Jurkat, Clone E6-1 (cell line): ENCODE results near the gene DTX3.
"Not testable (repeated sequence)": the region's sequence is repeated elsewhere in the genome, so short reads cannot be mapped to it uniquely, and the experiment has no call there.

Experiments used
- DNase-seq: peaks from one replicate; pipeline ENCODE4 v3.0.0-alpha.2; 2011; ENCODE audit warnings: low read depth, low spot score
- H3K4me3 ChIP-seq: 2 replicates; pipeline ENCODE4 v1.5.1; 2011; ENCODE audit warnings: mild to moderate bottlenecking, low read length, control low read depth, moderate library complexity

Gene DTX3

DNA sequence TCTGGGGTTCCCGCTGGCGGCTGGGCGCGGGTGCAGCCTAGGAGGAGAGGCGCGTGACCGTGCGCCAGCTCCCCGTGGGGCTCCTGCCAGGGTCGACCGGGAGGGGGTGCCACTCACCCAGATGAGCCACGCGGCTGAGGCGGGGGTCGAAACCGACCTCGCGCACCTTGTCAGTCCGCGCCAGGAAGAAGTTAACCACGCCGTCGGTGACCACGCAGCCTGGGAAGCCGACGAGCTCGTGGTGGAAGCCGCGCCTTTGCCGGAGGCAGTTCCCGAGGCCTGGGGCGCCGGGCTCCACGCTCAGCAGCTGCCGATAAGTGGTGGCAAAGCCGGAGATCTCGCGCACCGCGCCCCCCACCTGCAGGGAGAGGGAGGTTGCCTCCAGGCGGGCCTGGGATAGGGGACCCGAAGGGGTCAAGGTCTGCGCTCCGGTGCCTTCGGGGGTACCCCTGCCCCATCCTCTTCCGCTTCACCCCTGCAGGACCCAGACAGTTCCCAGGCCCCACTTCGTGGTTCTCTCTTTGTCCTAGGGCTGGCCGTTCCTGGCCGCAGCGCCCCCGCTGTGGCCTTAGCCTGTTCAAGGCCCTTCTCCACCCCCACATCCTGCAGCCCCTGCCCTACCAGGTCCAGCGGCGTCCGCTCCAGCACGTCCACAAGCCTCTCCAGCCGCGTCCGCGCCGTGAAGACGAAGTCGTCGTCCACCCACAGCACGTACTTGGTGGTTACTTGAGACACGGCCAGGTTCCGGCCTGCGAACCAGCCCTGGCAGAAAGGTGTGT lies 23.1 kb downstream of the DTX3 start:
- DNase-seq, result no peak
- no peak overlapping the region for H3K4me3 ChIP-seq

DNA sequence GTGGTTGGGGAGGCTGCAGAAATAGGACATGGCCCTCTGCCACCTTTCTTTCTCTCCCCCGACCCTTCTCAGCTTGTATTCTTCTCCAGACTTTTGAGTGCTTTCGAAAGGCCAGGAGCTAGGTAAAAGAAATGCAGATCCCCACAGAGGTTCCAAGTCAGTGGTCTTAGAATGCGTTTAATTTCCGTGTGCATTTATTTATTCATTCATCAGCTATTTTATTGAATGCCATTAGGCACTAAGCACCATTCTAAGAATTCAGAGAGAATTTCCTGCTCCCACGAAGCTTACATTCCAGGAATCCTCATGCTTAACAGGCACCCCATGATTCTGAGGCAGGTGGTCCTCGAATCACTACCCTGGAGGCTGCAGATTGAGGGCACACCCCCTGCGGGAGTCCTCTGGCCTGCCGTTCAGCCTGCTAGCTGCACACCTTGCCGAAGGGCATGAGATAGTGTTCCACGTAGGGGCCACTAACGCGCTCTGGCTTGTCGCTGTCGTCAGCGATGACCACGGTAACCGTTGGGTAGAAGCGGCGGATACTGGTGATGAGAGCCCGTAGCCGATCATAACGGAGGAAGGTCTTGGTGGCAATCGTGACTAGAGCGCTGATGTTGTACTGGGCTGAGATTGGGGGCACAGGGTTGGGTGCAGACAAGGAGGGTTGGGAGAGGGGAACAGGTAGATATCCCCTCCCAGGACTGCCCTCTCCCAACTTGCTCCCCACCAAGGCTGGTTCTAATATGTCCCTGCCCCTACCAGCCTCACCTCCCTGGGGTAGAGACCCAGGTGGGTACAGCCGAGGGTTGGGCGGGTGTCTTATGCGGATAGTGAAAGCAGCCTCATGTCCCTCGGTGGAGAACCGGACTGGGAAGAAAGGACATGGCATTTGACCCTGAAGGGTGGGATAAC lies 23.9 kb downstream of the DTX3 start:
- H3K4me3 ChIP-seq, result no peak overlapping the region
- no peak for DNase-seq

DNA sequence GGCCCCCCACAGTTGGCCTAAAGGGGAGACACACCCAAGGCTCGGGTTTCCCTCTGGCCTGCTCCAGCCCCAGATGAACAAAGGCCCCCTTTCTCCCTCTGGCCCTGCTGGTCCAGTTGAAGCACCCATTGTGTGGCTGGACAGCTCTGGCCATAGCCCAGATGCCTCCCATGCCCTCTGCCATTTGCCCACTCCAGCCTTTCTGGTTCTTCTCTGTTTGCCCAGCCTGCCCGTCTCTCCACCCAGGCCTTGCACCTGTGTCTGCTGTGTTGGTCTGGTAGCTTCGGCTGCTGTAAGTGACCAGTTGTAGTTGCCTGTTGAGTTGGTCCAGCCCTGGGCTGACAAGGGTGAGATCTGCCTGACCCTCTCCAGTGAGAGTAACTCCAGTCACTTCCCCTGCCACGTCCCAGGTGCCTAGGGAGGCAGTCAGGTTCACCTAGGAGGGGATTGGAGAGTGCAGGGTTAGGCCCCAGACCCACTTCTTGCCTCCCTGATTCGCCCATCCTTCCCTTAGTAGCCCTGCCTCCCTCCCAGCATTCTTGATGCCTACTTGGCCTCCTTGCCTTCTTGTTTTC lies 25.4 kb downstream of the DTX3 start:
- DNase-seq, result no peak
- H3K4me3 ChIP-seq, result no peak overlapping the region

DNA sequence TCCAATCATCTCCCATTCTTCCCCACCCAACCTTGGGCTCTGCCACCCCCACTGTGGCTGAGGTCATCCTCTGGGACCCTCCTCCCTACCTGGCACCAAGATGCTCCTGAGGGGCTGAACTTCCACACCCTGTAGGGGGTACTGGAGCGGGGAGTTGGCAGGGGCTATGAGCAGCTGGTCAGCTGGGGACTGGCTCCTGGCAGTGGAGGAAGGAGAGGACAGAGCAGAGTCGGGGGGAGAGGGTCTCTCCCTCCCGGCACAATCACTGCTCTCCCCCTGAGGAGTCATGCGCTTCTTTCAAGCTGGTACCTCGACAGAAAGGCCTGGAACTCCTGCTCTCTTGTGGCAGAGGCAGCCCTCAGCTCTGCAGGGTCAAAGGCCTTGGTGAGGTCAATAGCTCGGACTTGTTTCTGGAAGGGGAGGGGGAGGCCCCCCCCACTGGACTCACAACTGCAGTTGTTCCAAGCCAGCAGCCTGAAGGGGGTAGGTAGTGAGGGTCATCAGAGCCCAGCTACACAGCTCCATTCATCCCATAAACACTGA lies 26.3 kb downstream of the DTX3 start:
- H3K4me3 ChIP-seq, result no peak overlapping the region

DNA sequence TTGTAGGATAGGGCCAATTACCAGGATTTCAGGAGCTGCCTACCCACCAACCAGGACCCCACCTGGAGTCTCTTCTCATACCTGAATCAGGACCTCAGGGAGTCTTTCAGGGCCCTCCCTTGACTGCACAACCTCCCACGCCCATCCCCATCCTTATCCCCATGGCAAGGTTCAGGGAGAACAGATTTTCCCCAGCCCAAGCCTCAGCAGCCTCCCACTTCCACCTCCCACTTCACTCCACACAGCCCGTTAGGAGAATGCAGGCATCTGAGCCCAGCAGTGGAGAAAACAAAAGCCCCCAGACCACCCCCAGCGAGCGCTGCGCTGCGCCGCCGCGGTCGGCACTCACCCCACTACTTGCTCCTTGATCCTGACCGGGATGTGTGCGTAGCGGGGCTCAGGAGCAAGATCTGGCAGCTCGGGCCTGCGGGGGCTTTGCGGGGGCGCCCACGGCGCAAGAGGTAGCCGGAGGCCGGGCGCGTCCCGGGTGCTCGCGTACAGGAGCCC lies 27.0 kb downstream of the DTX3 start:
- H3K4me3 ChIP-seq, result peak overlapping the region; percentile 65; the same call in 1 of the 2 replicates
- DNase-seq, result no peak

More for the DNA sequence above, 26.3 kb downstream of the DTX3 start:
- DNase-seq, result no peak

DNA sequence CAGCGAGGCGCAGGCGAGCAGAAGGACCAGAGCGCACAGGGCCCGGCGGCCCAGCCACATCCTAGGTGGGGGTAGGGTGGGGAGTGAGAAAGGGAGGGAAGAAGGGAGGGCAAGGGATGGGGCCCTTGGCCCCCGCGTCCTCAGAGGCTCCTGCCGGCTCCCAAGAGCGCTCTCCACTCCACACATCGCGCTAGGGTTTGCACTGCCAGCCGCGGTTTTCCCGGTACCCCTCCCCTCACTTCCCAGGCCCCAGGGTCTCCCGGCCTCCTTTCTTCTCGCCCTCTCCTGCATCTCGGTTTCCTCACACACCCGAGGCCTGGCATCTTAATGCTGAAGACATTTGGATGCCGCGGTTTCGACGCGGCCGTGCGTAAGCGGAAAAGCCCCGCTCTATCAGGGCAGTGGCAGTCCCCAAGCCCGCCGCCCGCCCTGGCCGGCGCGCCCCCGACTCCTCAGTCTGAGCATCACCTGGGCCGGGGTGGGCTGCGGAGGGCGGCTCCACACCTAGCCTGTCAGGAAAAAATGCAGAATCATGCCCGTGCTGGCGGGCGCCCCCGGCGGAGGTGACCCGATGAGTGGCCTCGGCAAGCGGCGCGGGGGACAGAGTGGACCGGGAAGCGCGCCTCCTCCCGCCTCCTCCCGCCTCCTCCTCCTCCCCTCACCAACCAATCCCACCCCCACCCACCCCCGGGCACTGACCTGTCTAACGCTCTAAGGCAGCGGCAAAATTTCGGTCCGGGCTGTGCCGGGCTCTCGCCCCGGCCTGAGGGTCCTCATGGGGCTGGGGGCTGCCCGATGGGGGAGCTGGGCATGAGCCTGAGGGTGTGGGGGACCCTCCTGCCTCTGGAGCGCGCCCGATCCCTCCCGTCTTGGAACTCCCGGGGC lies 27.7 kb downstream of the DTX3 start:
- DNase-seq, result no peak
- peak overlapping the region; percentile 65 for H3K4me3 ChIP-seq

DNA sequence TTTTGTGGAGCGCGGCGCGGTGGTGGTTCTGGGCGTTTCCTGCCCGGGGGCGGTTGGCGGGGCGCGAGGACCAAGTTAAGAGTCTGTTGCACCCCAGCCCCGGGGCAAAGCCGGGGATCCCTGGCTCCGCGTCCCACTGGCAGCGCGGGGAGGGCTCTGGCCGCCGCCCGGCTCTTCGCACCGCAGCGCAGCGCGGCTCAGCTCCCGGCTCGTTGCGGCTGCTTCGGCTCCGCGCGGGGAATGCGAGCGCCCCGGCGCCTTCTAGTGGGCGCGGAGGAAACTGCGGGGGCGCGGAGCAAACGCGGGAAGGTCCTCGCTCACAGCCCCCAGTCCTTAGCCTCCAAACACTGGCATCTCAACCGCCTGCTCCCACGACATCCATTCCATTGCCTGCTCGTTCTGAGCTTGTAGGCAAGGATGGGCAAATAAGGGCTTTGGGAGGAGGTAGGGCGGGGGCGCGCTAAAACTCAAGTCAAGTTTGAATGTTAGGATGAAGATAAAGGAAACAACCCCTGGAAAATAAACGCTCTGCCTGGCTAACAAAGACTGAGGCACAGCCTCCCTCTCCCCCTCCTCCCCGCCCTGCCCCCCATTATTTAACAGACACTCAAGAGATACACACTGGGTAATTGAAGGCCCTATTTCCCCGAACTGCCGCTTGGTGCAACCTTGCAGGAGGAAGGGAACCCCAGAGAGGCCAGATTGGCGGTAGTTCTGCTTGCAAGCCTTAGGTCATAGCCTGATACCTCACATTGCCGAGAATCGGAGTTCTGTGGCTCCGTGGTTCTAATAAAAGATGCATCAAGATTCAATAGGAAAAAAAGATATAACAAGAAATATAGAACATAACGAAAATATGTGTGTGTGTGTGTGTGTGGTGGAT lies 28.6 kb downstream of the DTX3 start, which contains the start of gene B4GALNT1:
B4GALNT1 (minus strand) TSS at position 244 of the 883 bp plus-strand sequence. CDS start 1,069 bp downstream, outside the sequence.
- peak; percentile 59 for DNase-seq
- peak within 1 kb of the TSS; percentile 65 for H3K4me3 ChIP-seq

DNA sequence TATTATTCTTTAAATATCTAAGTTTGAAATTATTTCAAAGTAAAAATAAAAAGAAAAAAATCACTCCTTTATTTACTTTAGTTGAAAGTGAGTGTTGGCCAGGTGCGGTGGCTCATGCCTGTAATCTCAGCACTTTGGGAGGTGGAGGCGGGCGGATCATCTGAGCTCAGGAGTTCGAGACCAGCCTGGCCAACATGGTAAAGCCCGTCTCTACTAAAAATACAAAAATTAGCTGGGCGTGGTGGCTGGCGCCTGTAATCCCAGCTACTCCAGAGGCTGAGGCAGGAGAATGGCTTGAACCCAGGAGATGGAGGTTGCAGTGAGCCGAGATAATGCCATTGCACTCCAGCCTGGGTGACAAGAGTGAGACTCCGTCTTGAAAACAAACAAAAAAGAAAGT lies 32.1 kb downstream of the DTX3 start:
- not testable (repeated sequence) for DNase-seq

DNA sequence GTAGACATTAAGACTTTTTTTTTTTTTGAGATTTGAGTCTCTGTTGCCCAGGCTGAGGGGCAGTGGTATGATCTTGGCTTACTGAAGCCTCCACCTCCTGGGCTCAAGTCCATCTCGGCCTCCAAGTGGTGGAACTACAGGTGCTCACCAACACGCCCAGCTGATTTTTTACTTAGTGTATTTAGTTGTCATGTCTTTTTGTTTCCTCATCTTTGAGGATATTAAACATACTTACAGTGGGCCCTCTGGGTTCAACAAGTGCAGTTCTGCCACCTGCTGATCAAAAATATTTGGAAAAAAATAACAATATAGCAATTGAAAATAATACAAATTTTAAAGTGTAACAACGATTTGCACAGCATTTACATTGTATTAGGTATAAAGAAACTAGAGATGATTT lies 32.7 kb downstream of the DTX3 start:
- no peak overlapping the region for H3K4me3 ChIP-seq
- DNase-seq, result no peak

More for the DNA sequence above, 32.1 kb downstream of the DTX3 start:
- not testable (repeated sequence) for H3K4me3 ChIP-seq

DNA sequence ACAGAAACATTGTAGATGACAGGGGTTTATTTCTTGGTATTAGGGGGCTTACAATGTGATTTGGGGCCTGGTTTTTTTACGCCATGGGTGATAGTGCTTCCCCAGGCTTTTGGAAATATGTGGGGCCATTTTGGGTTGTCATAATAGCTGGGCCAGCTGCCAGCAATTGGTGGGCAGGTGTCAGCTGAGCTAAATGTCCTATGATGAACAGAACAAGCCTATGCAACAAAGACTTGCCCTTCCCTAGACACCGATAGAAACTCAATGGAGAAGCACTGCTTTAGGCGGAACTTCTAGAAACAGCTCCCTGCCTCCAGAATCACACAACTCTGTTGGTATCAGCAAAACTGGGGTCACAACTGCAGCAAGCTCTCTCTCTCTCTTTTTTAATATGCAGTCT lies 33.5 kb downstream of the DTX3 start:
- DNase-seq, result no peak
- H3K4me3 ChIP-seq, result no peak overlapping the region

DNA sequence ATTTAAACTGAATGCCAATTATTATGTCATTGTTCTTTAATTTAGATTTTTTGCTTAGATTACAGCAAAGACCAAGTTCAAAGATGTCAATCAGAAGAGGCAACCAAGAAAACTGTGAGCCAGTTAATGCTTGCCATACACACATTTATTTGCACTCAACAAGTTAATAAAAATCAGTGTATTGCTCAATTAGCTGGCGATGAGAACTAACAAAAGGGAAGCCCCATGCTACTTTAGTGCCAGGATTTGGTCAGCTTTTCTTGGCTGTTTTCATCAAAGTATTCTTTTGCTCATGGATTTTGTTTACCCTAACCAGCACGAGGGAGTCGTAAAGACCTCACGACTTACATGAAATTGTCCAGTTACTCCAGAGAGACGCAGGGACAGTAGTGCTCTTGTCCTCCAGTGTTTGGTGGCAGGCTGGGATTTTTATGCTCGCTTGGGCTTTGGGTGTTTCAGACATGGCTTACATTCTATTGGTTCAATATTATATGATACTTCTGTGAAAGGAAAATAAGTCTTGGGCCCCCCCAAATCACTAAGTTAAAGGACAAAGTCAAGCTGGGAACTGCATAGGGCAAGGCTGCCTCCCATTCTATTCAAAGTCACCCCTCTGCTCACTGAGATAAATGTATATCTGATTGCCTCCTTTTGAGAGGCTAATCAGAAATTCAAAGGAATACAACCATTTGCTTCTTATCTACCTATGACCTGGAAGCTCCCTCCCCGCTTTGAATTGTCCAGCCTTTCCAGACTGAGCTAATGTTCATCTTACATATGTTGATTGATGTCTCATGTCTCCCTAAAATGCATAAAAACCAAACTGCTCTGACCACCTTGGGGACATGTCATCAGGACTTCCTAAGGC lies 35.8 kb downstream of the DTX3 start:
- no peak for DNase-seq
- H3K4me3 ChIP-seq, result no peak overlapping the region

DNA sequence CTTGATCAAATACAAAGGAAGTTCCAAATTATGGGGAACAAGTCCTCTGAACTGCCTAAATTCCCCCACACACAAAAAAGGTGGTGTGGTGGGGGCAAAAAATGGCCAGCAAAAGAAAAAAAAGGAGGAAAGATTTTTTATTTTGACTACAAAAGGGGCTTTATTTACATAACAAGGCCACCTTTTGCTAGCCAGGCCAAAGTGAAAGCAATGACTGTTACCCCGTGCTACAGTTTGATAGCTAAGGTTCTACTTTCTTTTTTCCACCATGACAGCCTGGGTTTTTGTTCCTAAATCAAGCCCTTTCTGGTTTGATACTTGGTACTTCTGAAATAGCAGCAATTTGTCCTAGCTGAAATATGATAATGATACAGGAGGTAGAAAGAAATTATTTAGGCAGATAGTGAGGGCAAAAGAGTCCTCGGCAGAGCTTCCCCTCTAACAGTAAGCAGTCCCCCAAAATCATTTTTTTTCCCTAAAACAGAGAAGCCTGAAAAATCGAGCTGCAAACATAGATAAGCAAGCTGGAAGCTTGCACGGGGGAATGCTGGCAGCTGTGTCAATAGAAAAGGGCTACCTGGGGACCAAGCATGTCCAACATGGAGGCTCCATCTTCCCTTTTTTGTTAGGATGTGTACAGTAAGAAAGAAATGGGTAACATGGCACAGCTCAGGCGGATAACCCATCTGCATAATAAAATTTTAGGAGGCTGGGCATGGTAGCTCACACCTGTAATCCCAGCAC lies 37.2 kb downstream of the DTX3 start:
- no peak for DNase-seq
- H3K4me3 ChIP-seq, result no peak overlapping the region

DNA sequence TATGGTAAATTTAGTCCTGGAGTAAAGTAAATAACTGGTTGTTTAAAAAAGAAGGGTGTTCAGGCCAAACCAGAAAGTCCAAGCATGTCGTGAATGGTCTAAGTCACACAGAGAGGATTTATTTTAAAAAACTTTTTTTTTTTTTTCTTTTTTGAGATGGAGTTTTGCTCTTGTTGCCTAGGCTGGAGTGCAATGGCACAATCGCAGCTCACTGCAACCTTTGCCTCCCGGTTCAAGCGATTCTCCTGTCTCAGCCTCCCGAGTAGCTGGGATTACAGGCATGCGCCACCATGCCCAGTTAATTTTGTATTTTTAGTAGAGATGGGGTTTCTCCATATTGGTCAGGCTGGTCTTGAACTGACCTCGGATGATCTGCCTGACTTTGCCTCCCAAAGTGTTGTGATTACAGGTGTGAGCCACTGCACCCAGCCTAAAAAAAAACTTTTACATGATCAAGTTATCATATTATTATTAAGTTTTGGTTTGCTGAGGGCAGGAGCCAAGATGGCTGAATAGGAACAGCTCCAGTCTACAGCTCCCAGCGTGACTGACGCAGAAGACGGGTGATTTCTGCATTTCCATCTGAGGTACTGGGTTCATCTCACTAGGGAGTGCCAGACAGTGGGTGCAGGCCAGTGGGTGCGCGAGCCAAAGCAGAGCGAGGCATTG lies 41.5 kb downstream of the DTX3 start:
- not testable (repeated sequence) for H3K4me3 ChIP-seq
- peak; percentile 45 for DNase-seq

DNA sequence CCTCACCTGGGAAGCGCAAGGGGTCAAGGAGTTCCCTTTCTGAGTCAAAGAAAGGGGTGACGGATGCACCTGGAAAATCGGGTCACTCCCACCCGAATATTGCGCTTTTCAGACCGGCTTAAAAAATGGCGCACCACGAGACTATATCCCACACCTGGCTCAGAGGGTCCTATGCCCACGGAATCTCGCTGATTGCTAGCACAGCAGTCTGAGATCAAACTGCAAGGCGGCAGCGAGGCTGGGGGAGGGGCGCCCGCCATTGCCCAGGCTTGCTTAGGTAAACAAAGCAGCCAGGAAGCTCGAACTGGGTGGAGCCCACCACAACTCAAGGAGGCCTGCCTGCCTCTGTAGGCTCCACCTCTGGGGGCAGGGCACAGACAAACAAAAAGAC lies 42.0 kb downstream of the DTX3 start:
- not testable (repeated sequence) for H3K4me3 ChIP-seq, DNase-seq

DNA sequence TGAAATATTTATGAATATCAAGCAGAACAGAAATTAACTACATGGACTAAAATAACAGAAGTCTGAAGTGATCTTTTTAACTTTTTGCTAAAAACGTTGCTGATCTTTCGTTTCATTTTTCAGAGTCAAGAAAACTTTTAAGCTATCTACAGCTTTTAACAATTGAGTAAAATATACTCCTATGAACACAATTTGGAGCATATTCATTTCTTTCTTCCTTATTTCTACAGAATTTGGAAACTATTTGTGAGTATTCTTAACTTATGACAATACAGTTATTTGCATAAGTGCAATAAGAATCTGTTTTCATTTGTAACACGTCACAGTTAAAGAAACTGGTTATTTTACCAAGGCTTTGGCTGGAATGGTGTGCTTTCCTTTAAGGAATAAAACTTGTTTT lies 49.4 kb downstream of the DTX3 start:
- DNase-seq, result no peak
- H3K4me3 ChIP-seq, result no peak overlapping the region
